HCT116 (cell line): Measurements from ENCODE around the gene AMMECR1. TPM values are rescaled to one million over a fixed set of nuclear protein-coding genes. Genes with fewer than 3 reads are reported as not detected.

ENCODE experiments used
- ATAC-seq: fragments of 200-7000 bp; cut with Tn5 transposase; 2 replicates; pipeline ENCODE4 v1.9.1; 2020; ENCODE audit warnings: mild to moderate bottlenecking, moderate library complexity
- BruUV-seq: library from RNA; stranded (reverse); fragments of 400-500 nt; replicated peaks from 2 replicates; lab custom pipeline; 2021; lab: Mats Ljungman, UMichigan
- CTCF ChIA-PET: fragments of 300-600 bp; sonication (Branson Sonifier 250); formaldehyde crosslinking; loops from one replicate; lab custom pipeline; 2021; ENCODE audit warnings: antibody characterized with exemption; lab: Charles Lee
- POLR2A ChIA-PET: fragments of 300-600, 350-600 bp; sonication (Branson Sonifier 250); formaldehyde crosslinking; loops from one replicate; lab custom pipeline; 2021; ENCODE audit warnings: antibody characterized with exemption; lab: Charles Lee
- RAD21 ChIA-PET, 2 experiments: fragments of 300-600 bp; sonication (Branson Sonifier 250); formaldehyde crosslinking; loops; one replicate each; lab custom pipeline; 2023; ENCODE audit warnings: low total read pairs in 2 of 2; ENCODE audit not compliant: uncharacterized antibody in 2 of 2, unreplicated experiment in 2 of 2, low non-redundant PET in 1 of 2; lab: Charles Lee
- DNase-seq: peaks from one replicate; pipeline ENCODE4 v3.0.0-alpha.2; 2010; ENCODE audit warnings: low read depth, low spot score
- H2AFZ ChIP-seq: fragments of 200-600 bp; shearing (Covaris generic), sonication (generic); 2 replicates; pipeline ENCODE4 v1.6.1; 2017; ENCODE audit warnings: low read depth, mixed run types, mixed read lengths, antibody characterized with exemption, low read length; ENCODE audit not compliant: poor library complexity, severe bottlenecking
- H3K27ac ChIP-seq: 2 replicates; pipeline ENCODE4 v1.5.1; 2012; ENCODE audit warnings: low read depth, low read length
- H3K27me3 ChIP-seq: fragments of 200-600 bp; sonication (generic); 2 replicates; pipeline ENCODE4 v1.6.1; 2016; ENCODE audit warnings: mixed run types, low read length, mixed read lengths; ENCODE audit not compliant: insufficient read depth
- H3K36me3 ChIP-seq, 2 experiments: fragments of 200-500 bp in 1 of 2; fragments of 200-600 bp in 1 of 2; sonication (Bioruptor generic) in 1 of 2; sonication (generic) in 1 of 2; 2 replicates each; pipeline versions ENCODE4 v1.5.1 to v1.6.1; 2014 to 2016; ENCODE audit warnings: low read length in 2 of 2, inconsistent platforms in 1 of 2, mixed read lengths in 1 of 2, mixed run types in 1 of 2; ENCODE audit not compliant: insufficient read depth in 2 of 2, control insufficient read depth in 1 of 2
- H3K4me1 ChIP-seq, 2 experiments: fragments of 200-600 bp in 1 of 2; sonication (generic) in 1 of 2; 2 replicates each; pipeline versions ENCODE4 v1.5.1 to v1.6.1; 2012 to 2017; ENCODE audit warnings: low read length in 2 of 2, inconsistent platforms in 1 of 2, mild to moderate bottlenecking in 1 of 2, mixed read lengths in 1 of 2, mixed run types in 1 of 2, moderate library complexity in 1 of 2; ENCODE audit not compliant: insufficient read depth in 2 of 2, control insufficient read depth in 1 of 2
- H3K4me2 ChIP-seq: fragments of 200-600 bp; sonication (generic); 2 replicates; pipeline ENCODE4 v1.6.1; 2017; ENCODE audit warnings: mixed run types, low read length, mixed read lengths
- H3K4me3 ChIP-seq, 2 experiments: fragments of 200-600 bp in 1 of 2; sonication (generic) in 1 of 2; replicated peaks in 1 of 2; 2 replicates each; pipeline ENCODE4 v1.5.1; 2011 to 2016; ENCODE audit warnings: low read length in 2 of 2, control low read depth in 1 of 2, low read depth in 1 of 2, mild to moderate bottlenecking in 1 of 2, mixed read lengths in 1 of 2, mixed run types in 1 of 2
- H3K79me2 ChIP-seq: fragments of 200-600 bp; sonication (generic); 2 replicates; pipeline ENCODE4 v1.6.1; 2017; ENCODE audit warnings: mild to moderate bottlenecking, mixed run types, low read length, moderate library complexity, mixed read lengths; ENCODE audit not compliant: insufficient read depth
- H3K9ac ChIP-seq: fragments of 200-600 bp; sonication (generic); 2 replicates; pipeline ENCODE4 v1.6.1; 2016; ENCODE audit warnings: low read length, mixed read lengths
- H3K9me2 ChIP-seq: fragments of 200-600 bp; sonication (generic), shearing (Covaris generic); 2 replicates; pipeline ENCODE4 v1.6.1; 2017; ENCODE audit warnings: mixed run types, mild to moderate bottlenecking, moderate library complexity; ENCODE audit not compliant: insufficient read depth
- H3K9me3 ChIP-seq, 2 experiments: fragments of 200-500 bp in 1 of 2; fragments of 200-600 bp in 1 of 2; sonication (Bioruptor generic) in 1 of 2; sonication (generic) in 1 of 2; 2 replicates each; pipeline ENCODE4 v1.6.1; 2014 to 2017; ENCODE audit warnings: low read length in 2 of 2, mixed read lengths in 2 of 2, inconsistent platforms in 1 of 2, low read depth in 1 of 2, mild to moderate bottlenecking in 1 of 2, mixed run types in 1 of 2, moderate library complexity in 1 of 2; ENCODE audit not compliant: control insufficient read depth in 1 of 2, insufficient read depth in 1 of 2
- H4K20me1 ChIP-seq: fragments of 200-600 bp; sonication (generic), shearing (Covaris generic); 2 replicates; pipeline ENCODE4 v1.6.1; 2017; ENCODE audit warnings: mixed run types, mild to moderate bottlenecking, moderate library complexity; ENCODE audit not compliant: insufficient read depth
- CBX3 ChIP-seq: IDR thresholded peaks from 2 replicates; pipeline ENCODE4 v1.6.1; 2012; ENCODE audit warnings: low read depth
- EGR1 ChIP-seq: IDR thresholded peaks from 2 replicates; pipeline ENCODE4 v1.6.1; 2012; ENCODE audit warnings: low read depth
- ELF1 ChIP-seq: IDR thresholded peaks from 2 replicates; pipeline ENCODE4 v1.6.1; 2012; ENCODE audit warnings: low read depth, borderline replicate concordance
- EZH2 ChIP-seq: fragments of 200-600 bp; sonication (generic); IDR thresholded peaks from 2 replicates; pipeline ENCODE4 v1.6.1; 2017; ENCODE audit warnings: antibody characterized with exemption, mixed run types
- EZH2phosphoT487 ChIP-seq: fragments of 200-600 bp; IDR thresholded peaks from 2 replicates; pipeline ENCODE4 v1.6.1; 2018; ENCODE audit warnings: antibody characterized with exemption, borderline replicate concordance
- FOSL1 ChIP-seq: IDR thresholded peaks from 2 replicates; pipeline ENCODE4 v1.6.1; 2012; ENCODE audit warnings: low read depth
- JUND ChIP-seq: IDR thresholded peaks from 2 replicates; pipeline ENCODE4 v1.6.1; 2012
- POLR2A ChIP-seq: IDR thresholded peaks from 2 replicates; pipeline ENCODE4 v1.7.0; 2011; ENCODE audit warnings: borderline replicate concordance; ENCODE audit not compliant: insufficient read depth, insufficient read length; ENCODE audit errors: extremely low read depth
- POLR2AphosphoS5 ChIP-seq: IDR thresholded peaks from 2 replicates; pipeline ENCODE4 v1.6.1; 2011; ENCODE audit warnings: mild to moderate bottlenecking, low read depth, low read length, moderate library complexity
- RAD21 ChIP-seq: IDR thresholded peaks from 2 replicates; pipeline ENCODE4 v1.6.1; 2012; ENCODE audit warnings: low read depth, mild to moderate bottlenecking
- SIN3A ChIP-seq: IDR thresholded peaks from 2 replicates; pipeline ENCODE4 v1.6.1; 2012; ENCODE audit warnings: low read depth
- SP1 ChIP-seq: IDR thresholded peaks from 2 replicates; pipeline ENCODE4 v1.6.1; 2012; ENCODE audit warnings: low read depth
- SRF ChIP-seq: IDR thresholded peaks from 2 replicates; pipeline ENCODE4 v1.6.1; 2012; ENCODE audit warnings: low read depth
- YY1 ChIP-seq: IDR thresholded peaks from 2 replicates; pipeline ENCODE4 v1.6.1; 2011; ENCODE audit warnings: low read length, low read depth, moderate library complexity, mild to moderate bottlenecking; ENCODE audit not compliant: insufficient replicate concordance; ENCODE audit errors: extremely low read depth
- ZFX ChIP-seq: fragments of 450-650 bp; IDR thresholded peaks from 2 replicates; pipeline ENCODE4 v1.6.1; 2017
- ZNF274 ChIP-seq: fragments of 200-500 bp; sonication (Bioruptor generic); IDR thresholded peaks from 2 replicates; pipeline ENCODE4 v1.6.1; 2014; ENCODE audit warnings: mild to moderate bottlenecking, low read depth, low read length, inconsistent platforms
- intact Hi-C: fragments of 100-400 bp; cut with micrococcal nuclease; formaldehyde crosslinking; loops from 2 replicates; pipeline ENCODE4 v1.10.0; 2022
- total RNA-seq: library from RNA; stranded (reverse); gene quantifications from one replicate; pipeline ENCODE4 v1.2.1, GENCODE V29; 2021; ENCODE audit not compliant: unreplicated experiment
- TF ChIP-seq, protein P1 (sequence below): IDR thresholded peaks from 2 replicates; pipeline ENCODE4 v1.6.1; 2012
- TF ChIP-seq, protein P2 (sequence below): IDR thresholded peaks from 2 replicates; pipeline ENCODE4 v1.6.1; 2012
- TF ChIP-seq, protein P3 (sequence below), 3 experiments: fragments of 200-600 bp in 1 of 3; sonication (generic) in 1 of 3; IDR thresholded peaks in 2 of 3; conservative IDR thresholded peaks in 1 of 3; 2 replicates each; pipeline ENCODE4 v1.5.1; 2012 to 2017; ENCODE audit warnings: low read depth in 2 of 3, low read length in 2 of 3, antibody characterized with exemption in 1 of 3, borderline replicate concordance in 1 of 3, control low read depth in 1 of 3, mild to moderate bottlenecking in 1 of 3, mixed read lengths in 1 of 3, mixed run types in 1 of 3, moderate library complexity in 1 of 3; ENCODE audit not compliant: insufficient read depth in 1 of 3
- TF ChIP-seq, protein P4 (sequence below): IDR thresholded peaks from 2 replicates; pipeline ENCODE4 v1.6.1; 2011; ENCODE audit warnings: mild to moderate bottlenecking, low read length, moderate library complexity; ENCODE audit not compliant: insufficient replicate concordance; ENCODE audit errors: extremely low read depth

Gene AMMECR1
- total RNA-seq, 1 experiment from 2014 or later = 9.2 TPM

DNA sequence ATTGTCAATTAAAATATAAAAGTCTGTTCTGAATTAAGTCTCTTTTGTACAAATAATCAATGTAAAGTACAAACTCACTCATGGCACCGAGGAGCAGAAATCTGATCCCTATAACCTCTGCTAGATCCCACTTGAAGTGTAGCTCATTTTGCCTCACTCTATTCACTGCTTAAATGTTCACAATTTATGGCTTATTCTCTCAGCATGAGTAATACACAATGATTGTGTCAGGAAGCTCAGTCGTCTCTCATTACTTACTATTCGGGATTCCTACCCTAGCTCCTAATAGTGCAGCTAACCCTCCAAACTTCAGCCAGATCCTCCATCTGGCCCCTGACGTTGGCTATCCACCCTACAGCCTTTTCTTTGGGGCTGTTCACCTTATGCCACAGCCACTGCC lies 4.7 kb upstream of the AMMECR1 start:
- no peak for DNase-seq
- Histone ChIP-seq H3K27ac (no peak overlapping the region), H3K4me2 (no peak overlapping the region), H3K79me2 (no peaks in the 10 kb centered on the region), H3K9me2 (no peaks in the 10 kb centered on the region), H2AFZ (no peak overlapping the region), H3K27me3 (no peaks in the 10 kb centered on the region), H3K9me3 (no peaks in the 10 kb centered on the region), H3K4me1 (peaks cover 0 to 7% of the 10 kb centered on the region in 2 experiments; a peak in 1 of 4 replicates), H3K36me3 (no peaks in the 10 kb centered on the region), H3K4me3 (no peak overlapping the region), H3K9ac (no peak overlapping the region), H4K20me1 (no peaks in the 10 kb centered on the region)
- ChIA-PET RAD21 (no interaction called here), POLR2A (no interaction called here), CTCF (no interaction called here)
- no peak for TF ChIP-seq FOSL1
- no peak for TF ChIP-seq POLR2A
- no peak for ATAC-seq
- intact Hi-C loops = no loop called here
- no TSS peak for BruUV-seq

DNA sequence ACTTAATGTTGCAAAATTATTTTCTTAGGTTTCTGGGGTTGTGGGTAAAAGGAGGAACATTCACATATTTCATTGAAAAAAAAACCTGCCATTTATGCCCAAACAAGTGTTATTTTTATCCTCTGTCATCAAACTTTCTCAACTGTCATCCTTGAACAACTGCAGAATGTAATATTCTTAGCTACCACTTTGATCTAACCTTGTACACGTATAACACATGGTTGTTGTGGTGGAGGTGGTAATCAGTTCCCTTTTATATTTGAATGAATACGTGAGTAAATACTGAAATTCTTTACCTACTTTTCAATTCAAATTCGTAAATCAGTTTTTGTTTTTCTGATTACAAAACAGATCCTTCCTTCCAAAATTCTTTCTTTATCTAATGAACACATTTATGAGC lies 3.8 kb upstream of the AMMECR1 start:
- no peaks in the 10 kb centered on the region for H3K9me2 ChIP-seq
- CTCF ChIA-PET = no interaction called here
- H3K4me3 ChIP-seq = no peak overlapping the region
- intact Hi-C loops = no loop called here
- H3K27me3 ChIP-seq = no peaks in the 10 kb centered on the region
- H3K4me2 ChIP-seq = no peak overlapping the region
- H2AFZ ChIP-seq = no peak overlapping the region
- H3K9me3 ChIP-seq = no peaks in the 10 kb centered on the region
- POLR2A ChIA-PET = no interaction called here
- RAD21 ChIA-PET = no interaction called here
- H3K4me1 ChIP-seq = peaks cover 0 to 8% of the 10 kb centered on the region in 2 experiments; a peak in 1 of 4 replicates
- H3K9ac ChIP-seq = no peak overlapping the region
- peaks cover 8% of the 10 kb centered on the region for H3K79me2 ChIP-seq
- ATAC-seq = no peak
- no peaks in the 10 kb centered on the region for H4K20me1 ChIP-seq
- no peak for DNase-seq
- no peaks in the 10 kb centered on the region for H3K36me3 ChIP-seq
- BruUV-seq = no TSS peak
- no peak overlapping the region for H3K27ac ChIP-seq
- TF ChIP-seq, protein P1, sequence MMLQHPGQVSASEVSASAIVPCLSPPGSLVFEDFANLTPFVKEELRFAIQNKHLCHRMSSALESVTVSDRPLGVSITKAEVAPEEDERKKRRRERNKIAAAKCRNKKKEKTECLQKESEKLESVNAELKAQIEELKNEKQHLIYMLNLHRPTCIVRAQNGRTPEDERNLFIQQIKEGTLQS = no peak
- TF ChIP-seq ZNF274 = no peak
- no peak for TF ChIP-seq SIN3A
- no peak for TF ChIP-seq EZH2phosphoT487
- no peak for TF ChIP-seq EZH2
- TF ChIP-seq CBX3 = no peak
- no peak for TF ChIP-seq ELF1
- no peak for TF ChIP-seq EGR1
- no peak for TF ChIP-seq YY1
- no peak for TF ChIP-seq RAD21
- no peak for TF ChIP-seq ZFX
- TF ChIP-seq POLR2AphosphoS5 = no peak
- no peak for TF ChIP-seq SRF
- no peak for TF ChIP-seq SP1
- TF ChIP-seq JUND = no peak
- TF ChIP-seq, protein P2, sequence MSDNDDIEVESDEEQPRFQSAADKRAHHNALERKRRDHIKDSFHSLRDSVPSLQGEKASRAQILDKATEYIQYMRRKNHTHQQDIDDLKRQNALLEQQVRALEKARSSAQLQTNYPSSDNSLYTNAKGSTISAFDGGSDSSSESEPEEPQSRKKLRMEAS = no peak
- TF ChIP-seq, protein P3, sequence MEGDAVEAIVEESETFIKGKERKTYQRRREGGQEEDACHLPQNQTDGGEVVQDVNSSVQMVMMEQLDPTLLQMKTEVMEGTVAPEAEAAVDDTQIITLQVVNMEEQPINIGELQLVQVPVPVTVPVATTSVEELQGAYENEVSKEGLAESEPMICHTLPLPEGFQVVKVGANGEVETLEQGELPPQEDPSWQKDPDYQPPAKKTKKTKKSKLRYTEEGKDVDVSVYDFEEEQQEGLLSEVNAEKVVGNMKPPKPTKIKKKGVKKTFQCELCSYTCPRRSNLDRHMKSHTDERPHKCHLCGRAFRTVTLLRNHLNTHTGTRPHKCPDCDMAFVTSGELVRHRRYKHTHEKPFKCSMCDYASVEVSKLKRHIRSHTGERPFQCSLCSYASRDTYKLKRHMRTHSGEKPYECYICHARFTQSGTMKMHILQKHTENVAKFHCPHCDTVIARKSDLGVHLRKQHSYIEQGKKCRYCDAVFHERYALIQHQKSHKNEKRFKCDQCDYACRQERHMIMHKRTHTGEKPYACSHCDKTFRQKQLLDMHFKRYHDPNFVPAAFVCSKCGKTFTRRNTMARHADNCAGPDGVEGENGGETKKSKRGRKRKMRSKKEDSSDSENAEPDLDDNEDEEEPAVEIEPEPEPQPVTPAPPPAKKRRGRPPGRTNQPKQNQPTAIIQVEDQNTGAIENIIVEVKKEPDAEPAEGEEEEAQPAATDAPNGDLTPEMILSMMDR (IDR thresholded peaks at IDR 0.05 in 2 of 3, conservative IDR thresholded peaks at IDR 0.05 in 1 of 3; ENCODE audit: borderline replicate concordance in 1 of 3, insufficient read depth in 1 of 3, low read depth in 2 of 3, low read length in 2 of 3) = no peak
- TF ChIP-seq, protein P4, sequence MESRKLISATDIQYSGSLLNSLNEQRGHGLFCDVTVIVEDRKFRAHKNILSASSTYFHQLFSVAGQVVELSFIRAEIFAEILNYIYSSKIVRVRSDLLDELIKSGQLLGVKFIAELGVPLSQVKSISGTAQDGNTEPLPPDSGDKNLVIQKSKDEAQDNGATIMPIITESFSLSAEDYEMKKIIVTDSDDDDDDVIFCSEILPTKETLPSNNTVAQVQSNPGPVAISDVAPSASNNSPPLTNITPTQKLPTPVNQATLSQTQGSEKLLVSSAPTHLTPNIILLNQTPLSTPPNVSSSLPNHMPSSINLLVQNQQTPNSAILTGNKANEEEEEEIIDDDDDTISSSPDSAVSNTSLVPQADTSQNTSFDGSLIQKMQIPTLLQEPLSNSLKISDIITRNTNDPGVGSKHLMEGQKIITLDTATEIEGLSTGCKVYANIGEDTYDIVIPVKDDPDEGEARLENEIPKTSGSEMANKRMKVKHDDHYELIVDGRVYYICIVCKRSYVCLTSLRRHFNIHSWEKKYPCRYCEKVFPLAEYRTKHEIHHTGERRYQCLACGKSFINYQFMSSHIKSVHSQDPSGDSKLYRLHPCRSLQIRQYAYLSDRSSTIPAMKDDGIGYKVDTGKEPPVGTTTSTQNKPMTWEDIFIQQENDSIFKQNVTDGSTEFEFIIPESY = no peak
- TF ChIP-seq FOSL1 = no peak
